ENCODE measurements around the gene ADAMTS12.

- no peak for TF ChIP-seq CTCF (IDR thresholded peaks at IDR 0.05)
- no peak for TF ChIP-seq ZFX (IDR thresholded peaks at IDR 0.05; ENCODE audit: borderline replicate concordance)
Observed at GRCh38 chr5:33563983-33564908, 327.5 kb downstream of the ADAMTS12 start.
